ENCODE results near the gene PTPN2.

DNA sequence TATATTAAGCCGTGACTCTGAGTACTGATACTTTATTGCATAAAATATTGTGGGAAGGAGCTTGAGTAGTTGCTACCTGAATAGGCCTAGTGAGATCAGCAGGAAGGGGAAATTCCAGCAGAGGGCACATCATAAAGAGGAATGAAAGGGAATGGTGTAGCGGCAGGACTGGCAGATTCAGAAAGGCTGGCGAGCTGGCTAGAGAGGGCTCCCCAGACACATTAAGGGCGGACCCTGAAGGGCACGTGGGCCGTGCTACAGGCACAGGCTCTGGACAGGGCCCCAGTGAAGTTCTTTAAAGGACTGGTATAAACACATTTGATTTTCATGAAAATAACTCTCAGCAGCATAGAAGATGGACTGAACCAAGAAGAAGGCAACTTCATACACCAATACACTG lies 43.0 kb downstream of the PTPN2 start:
- TF ChIP-seq, protein P1, sequence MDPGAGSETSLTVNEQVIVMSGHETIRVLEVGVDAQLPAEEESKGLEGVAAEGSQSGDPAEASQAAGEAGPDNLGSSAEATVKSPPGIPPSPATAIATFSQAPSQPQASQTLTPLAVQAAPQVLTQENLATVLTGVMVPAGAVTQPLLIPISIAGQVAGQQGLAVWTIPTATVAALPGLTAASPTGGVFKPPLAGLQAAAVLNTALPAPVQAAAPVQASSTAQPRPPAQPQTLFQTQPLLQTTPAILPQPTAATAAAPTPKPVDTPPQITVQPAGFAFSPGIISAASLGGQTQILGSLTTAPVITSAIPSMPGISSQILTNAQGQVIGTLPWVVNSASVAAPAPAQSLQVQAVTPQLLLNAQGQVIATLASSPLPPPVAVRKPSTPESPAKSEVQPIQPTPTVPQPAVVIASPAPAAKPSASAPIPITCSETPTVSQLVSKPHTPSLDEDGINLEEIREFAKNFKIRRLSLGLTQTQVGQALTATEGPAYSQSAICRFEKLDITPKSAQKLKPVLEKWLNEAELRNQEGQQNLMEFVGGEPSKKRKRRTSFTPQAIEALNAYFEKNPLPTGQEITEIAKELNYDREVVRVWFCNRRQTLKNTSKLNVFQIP (CRISPR knock-in tag; IDR thresholded peaks at IDR 0.05; ENCODE audit: borderline replicate concordance, low read depth): no peak
- no peak for TF ChIP-seq ISL1 (CRISPR knock-in tag; IDR thresholded peaks at IDR 0.05)
- no peak for TF ChIP-seq ZNF565 (CRISPR knock-in tag; conservative IDR thresholded peaks at IDR 0.05; ENCODE audit: low read depth)
- TF ChIP-seq GLIS3 (CRISPR knock-in tag; IDR thresholded peaks at IDR 0.05): no peak
- TF ChIP-seq ESRRG (CRISPR knock-in tag; IDR thresholded peaks at IDR 0.05): no peak
- TF ChIP-seq ZFP3 (CRISPR knock-in tag; IDR thresholded peaks at IDR 0.05): no peak
- no peak for TF ChIP-seq ZFP30 (CRISPR knock-in tag; IDR thresholded peaks at IDR 0.05)
- TF ChIP-seq, protein P2, sequence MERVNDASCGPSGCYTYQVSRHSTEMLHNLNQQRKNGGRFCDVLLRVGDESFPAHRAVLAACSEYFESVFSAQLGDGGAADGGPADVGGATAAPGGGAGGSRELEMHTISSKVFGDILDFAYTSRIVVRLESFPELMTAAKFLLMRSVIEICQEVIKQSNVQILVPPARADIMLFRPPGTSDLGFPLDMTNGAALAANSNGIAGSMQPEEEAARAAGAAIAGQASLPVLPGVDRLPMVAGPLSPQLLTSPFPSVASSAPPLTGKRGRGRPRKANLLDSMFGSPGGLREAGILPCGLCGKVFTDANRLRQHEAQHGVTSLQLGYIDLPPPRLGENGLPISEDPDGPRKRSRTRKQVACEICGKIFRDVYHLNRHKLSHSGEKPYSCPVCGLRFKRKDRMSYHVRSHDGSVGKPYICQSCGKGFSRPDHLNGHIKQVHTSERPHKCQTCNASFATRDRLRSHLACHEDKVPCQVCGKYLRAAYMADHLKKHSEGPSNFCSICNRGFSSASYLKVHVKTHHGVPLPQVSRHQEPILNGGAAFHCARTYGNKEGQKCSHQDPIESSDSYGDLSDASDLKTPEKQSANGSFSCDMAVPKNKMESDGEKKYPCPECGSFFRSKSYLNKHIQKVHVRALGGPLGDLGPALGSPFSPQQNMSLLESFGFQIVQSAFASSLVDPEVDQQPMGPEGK (CRISPR knock-in tag; IDR thresholded peaks at IDR 0.05; ENCODE audit: borderline replicate concordance): no peak
- TF ChIP-seq, protein P3, sequence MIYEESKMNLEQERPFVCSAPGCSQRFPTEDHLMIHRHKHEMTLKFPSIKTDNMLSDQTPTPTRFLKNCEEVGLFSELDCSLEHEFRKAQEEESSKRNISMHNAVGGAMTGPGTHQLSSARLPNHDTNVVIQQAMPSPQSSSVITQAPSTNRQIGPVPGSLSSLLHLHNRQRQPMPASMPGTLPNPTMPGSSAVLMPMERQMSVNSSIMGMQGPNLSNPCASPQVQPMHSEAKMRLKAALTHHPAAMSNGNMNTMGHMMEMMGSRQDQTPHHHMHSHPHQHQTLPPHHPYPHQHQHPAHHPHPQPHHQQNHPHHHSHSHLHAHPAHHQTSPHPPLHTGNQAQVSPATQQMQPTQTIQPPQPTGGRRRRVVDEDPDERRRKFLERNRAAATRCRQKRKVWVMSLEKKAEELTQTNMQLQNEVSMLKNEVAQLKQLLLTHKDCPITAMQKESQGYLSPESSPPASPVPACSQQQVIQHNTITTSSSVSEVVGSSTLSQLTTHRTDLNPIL (CRISPR knock-in tag; IDR thresholded peaks at IDR 0.05; ENCODE audit: low read depth): no peak
- no peak for TF ChIP-seq BACH2 (CRISPR knock-in tag; IDR thresholded peaks at IDR 0.05; ENCODE audit: borderline replicate concordance)
- TF ChIP-seq ARNTL (CRISPR knock-in tag; IDR thresholded peaks at IDR 0.05; ENCODE audit: borderline replicate concordance, low read depth): no peak
- no peak for TF ChIP-seq ZNF70 (CRISPR knock-in tag; IDR thresholded peaks at IDR 0.05)
- TF ChIP-seq, protein P4, sequence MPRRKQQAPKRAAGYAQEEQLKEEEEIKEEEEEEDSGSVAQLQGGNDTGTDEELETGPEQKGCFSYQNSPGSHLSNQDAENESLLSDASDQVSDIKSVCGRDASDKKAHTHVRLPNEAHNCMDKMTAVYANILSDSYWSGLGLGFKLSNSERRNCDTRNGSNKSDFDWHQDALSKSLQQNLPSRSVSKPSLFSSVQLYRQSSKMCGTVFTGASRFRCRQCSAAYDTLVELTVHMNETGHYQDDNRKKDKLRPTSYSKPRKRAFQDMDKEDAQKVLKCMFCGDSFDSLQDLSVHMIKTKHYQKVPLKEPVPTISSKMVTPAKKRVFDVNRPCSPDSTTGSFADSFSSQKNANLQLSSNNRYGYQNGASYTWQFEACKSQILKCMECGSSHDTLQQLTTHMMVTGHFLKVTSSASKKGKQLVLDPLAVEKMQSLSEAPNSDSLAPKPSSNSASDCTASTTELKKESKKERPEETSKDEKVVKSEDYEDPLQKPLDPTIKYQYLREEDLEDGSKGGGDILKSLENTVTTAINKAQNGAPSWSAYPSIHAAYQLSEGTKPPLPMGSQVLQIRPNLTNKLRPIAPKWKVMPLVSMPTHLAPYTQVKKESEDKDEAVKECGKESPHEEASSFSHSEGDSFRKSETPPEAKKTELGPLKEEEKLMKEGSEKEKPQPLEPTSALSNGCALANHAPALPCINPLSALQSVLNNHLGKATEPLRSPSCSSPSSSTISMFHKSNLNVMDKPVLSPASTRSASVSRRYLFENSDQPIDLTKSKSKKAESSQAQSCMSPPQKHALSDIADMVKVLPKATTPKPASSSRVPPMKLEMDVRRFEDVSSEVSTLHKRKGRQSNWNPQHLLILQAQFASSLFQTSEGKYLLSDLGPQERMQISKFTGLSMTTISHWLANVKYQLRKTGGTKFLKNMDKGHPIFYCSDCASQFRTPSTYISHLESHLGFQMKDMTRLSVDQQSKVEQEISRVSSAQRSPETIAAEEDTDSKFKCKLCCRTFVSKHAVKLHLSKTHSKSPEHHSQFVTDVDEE (CRISPR knock-in tag; IDR thresholded peaks at IDR 0.05): no peak
